Activated naive CD4-positive, alpha-beta T cell treated with anti-CD3 and anti-CD28 coated beads, Interleukin-2, amount 50 U/mL, for 24 hours (primary cell): ENCODE results near the gene CMYA5.

Experiments used
- H3K27ac Mint-ChIP-seq: one replicate; pipeline ENCODE4 v1.8.0; 2021; ENCODE audit warnings: mild to moderate bottlenecking, mixed read lengths
- H3K27me3 Mint-ChIP-seq: one replicate; pipeline ENCODE4 v1.8.0; 2021; ENCODE audit warnings: mixed read lengths
- H3K36me3 Mint-ChIP-seq: one replicate; pipeline ENCODE4 v1.8.0; 2021; ENCODE audit warnings: mixed read lengths
- H3K4me1 Mint-ChIP-seq: one replicate; pipeline ENCODE4 v1.8.0; 2021; ENCODE audit warnings: mixed read lengths
- H3K4me3 Mint-ChIP-seq: one replicate; pipeline ENCODE4 v1.8.0; 2021; ENCODE audit warnings: mild to moderate bottlenecking, mixed read lengths
- H3K9me3 Mint-ChIP-seq: one replicate; pipeline ENCODE4 v1.8.0; 2021; ENCODE audit warnings: mixed read lengths

CMYA5 gene

GRCh38 chr5:79824444-79824843 is 134.8 kb downstream of the CMYA5 start:
- Mint-ChIP-seq H3K27me3 (no peaks in the 10 kb centered on the region), H3K36me3 (no peaks in the 10 kb centered on the region), H3K4me3 (no peak overlapping the region), H3K27ac (peak overlapping the region; percentile 23), H3K9me3 (no peaks in the 10 kb centered on the region), H3K4me1 (no peaks in the 10 kb centered on the region)

GRCh38 chr5:79825802-79826201 is 136.2 kb downstream of the CMYA5 start:
- H3K27me3 Mint-ChIP-seq: no peaks in the 10 kb centered on the region
- peaks cover 2% of the 10 kb centered on the region for H3K36me3 Mint-ChIP-seq
- no peaks in the 10 kb centered on the region for H3K9me3 Mint-ChIP-seq
- no peak overlapping the region for H3K27ac Mint-ChIP-seq
- H3K4me1 Mint-ChIP-seq: no peaks in the 10 kb centered on the region
- no peak overlapping the region for H3K4me3 Mint-ChIP-seq

- Mint-ChIP-seq H3K9me3 (no peaks in the 10 kb centered on the region), H3K27ac (no peak overlapping the region), H3K4me1 (no peaks in the 10 kb centered on the region), H3K36me3 (peaks cover 2% of the 10 kb centered on the region), H3K4me3 (no peak overlapping the region), H3K27me3 (no peaks in the 10 kb centered on the region)
Measured at GRCh38 chr5:79827159-79827629, 137.6 kb downstream of the CMYA5 start.

- Mint-ChIP-seq H3K36me3 (peaks cover 2% of the 10 kb centered on the region), H3K9me3 (no peaks in the 10 kb centered on the region), H3K4me3 (no peak overlapping the region), H3K27ac (no peak overlapping the region), H3K4me1 (no peaks in the 10 kb centered on the region), H3K27me3 (no peaks in the 10 kb centered on the region)
Measured at GRCh38 chr5:79829260-79829659, 139.6 kb downstream of the CMYA5 start.

GRCh38 chr5:79831381-79832309 is 142.0 kb downstream of the CMYA5 start:
- no peaks in the 10 kb centered on the region for H3K4me1 Mint-ChIP-seq
- peaks cover 2% of the 10 kb centered on the region for H3K36me3 Mint-ChIP-seq
- no peaks in the 10 kb centered on the region for H3K27me3 Mint-ChIP-seq
- no peak overlapping the region for H3K4me3 Mint-ChIP-seq
- H3K9me3 Mint-ChIP-seq: no peaks in the 10 kb centered on the region
- no peak overlapping the region for H3K27ac Mint-ChIP-seq

GRCh38 chr5:79832911-79833310 is 143.3 kb downstream of the CMYA5 start:
- H3K4me1 Mint-ChIP-seq: no peaks in the 10 kb centered on the region
- no peak overlapping the region for H3K4me3 Mint-ChIP-seq
- no peaks in the 10 kb centered on the region for H3K27me3 Mint-ChIP-seq
- peaks cover 2% of the 10 kb centered on the region for H3K36me3 Mint-ChIP-seq
- no peak overlapping the region for H3K27ac Mint-ChIP-seq
- no peaks in the 10 kb centered on the region for H3K9me3 Mint-ChIP-seq

GRCh38 chr5:79834098-79834753 is 144.6 kb downstream of the CMYA5 start:
- H3K36me3 Mint-ChIP-seq: peaks cover 2% of the 10 kb centered on the region
- H3K27me3 Mint-ChIP-seq: no peaks in the 10 kb centered on the region
- no peaks in the 10 kb centered on the region for H3K4me1 Mint-ChIP-seq
- H3K27ac Mint-ChIP-seq: no peak overlapping the region
- H3K9me3 Mint-ChIP-seq: no peaks in the 10 kb centered on the region
- no peak overlapping the region for H3K4me3 Mint-ChIP-seq

GRCh38 chr5:79834754-79835714 is 145.4 kb downstream of the CMYA5 start:
- no peaks in the 10 kb centered on the region for H3K4me1 Mint-ChIP-seq
- no peaks in the 10 kb centered on the region for H3K9me3 Mint-ChIP-seq
- no peaks in the 10 kb centered on the region for H3K27me3 Mint-ChIP-seq
- no peak overlapping the region for H3K27ac Mint-ChIP-seq
- peaks cover under 1% of the 10 kb centered on the region for H3K36me3 Mint-ChIP-seq
- no peak overlapping the region for H3K4me3 Mint-ChIP-seq

- Mint-ChIP-seq H3K36me3 (no peaks in the 10 kb centered on the region), H3K9me3 (no peaks in the 10 kb centered on the region), H3K27ac (no peak overlapping the region), H3K27me3 (peaks cover 4% of the 10 kb centered on the region), H3K4me1 (no peaks in the 10 kb centered on the region), H3K4me3 (no peak overlapping the region)
Measured at GRCh38 chr5:79837761-79838551, 148.3 kb downstream of the CMYA5 start.

GRCh38 chr5:79840084-79840990 is 150.7 kb downstream of the CMYA5 start:
- H3K27me3 Mint-ChIP-seq: peaks cover 4% of the 10 kb centered on the region
- no peak overlapping the region for H3K4me3 Mint-ChIP-seq
- H3K27ac Mint-ChIP-seq: no peak overlapping the region
- no peaks in the 10 kb centered on the region for H3K4me1 Mint-ChIP-seq
- no peaks in the 10 kb centered on the region for H3K36me3 Mint-ChIP-seq
- no peaks in the 10 kb centered on the region for H3K9me3 Mint-ChIP-seq

- Mint-ChIP-seq H3K4me3 (no peak overlapping the region), H3K36me3 (no peaks in the 10 kb centered on the region), H3K4me1 (no peaks in the 10 kb centered on the region), H3K9me3 (no peaks in the 10 kb centered on the region), H3K27me3 (peaks cover 4% of the 10 kb centered on the region), H3K27ac (no peak overlapping the region)
Measured at GRCh38 chr5:79841172-79841571, 151.5 kb downstream of the CMYA5 start.

- no peaks in the 10 kb centered on the region for H3K9me3 Mint-ChIP-seq
- H3K27ac Mint-ChIP-seq: no peak overlapping the region
- H3K4me1 Mint-ChIP-seq: no peaks in the 10 kb centered on the region
- peaks cover 4% of the 10 kb centered on the region for H3K27me3 Mint-ChIP-seq
- H3K4me3 Mint-ChIP-seq: no peak overlapping the region
- no peaks in the 10 kb centered on the region for H3K36me3 Mint-ChIP-seq
Measured at GRCh38 chr5:79842006-79842881, 152.6 kb downstream of the CMYA5 start.

- no peaks in the 10 kb centered on the region for H3K36me3 Mint-ChIP-seq
- H3K4me3 Mint-ChIP-seq: no peak overlapping the region
- H3K27ac Mint-ChIP-seq: no peak overlapping the region
- no peaks in the 10 kb centered on the region for H3K4me1 Mint-ChIP-seq
- peaks cover 4% of the 10 kb centered on the region for H3K27me3 Mint-ChIP-seq
- H3K9me3 Mint-ChIP-seq: no peaks in the 10 kb centered on the region
Measured at GRCh38 chr5:79842991-79843390, 153.4 kb downstream of the CMYA5 start.
